ENCODE data around the gene TMC8. TPM values are rescaled to one million over a fixed set of nuclear protein-coding genes. Genes with fewer than 3 reads are reported as not detected.
A peak's percentile ranks its signal among the peaks of the same experiment; 100 is the strongest.

TMC8 gene
- total RNA-seq, 1 donor from 2014 or later: 55.8 TPM

GRCh38 chr17:78123258-78123929 is 7.2 kb upstream of the TMC8 start:
- no peak for DNase-seq (ENCODE audit: low spot score)
- Mint-ChIP-seq H3K27ac (ENCODE audit: unreplicated experiment) (peak overlapping the region; percentile 67), H3K36me3 (ENCODE audit: low read depth, unreplicated experiment) (peaks cover 15% of the 10 kb centered on the region), H3K4me3 (ENCODE audit: unreplicated experiment) (peak overlapping the region; percentile 86), H3K9me3 (ENCODE audit: unreplicated experiment) (no peaks in the 10 kb centered on the region), H3K27me3 (ENCODE audit: unreplicated experiment) (peaks cover 2% of the 10 kb centered on the region), H3K4me1 (ENCODE audit: unreplicated experiment) (peaks cover 13% of the 10 kb centered on the region)
- TF ChIP-seq CTCF (IDR thresholded peaks at IDR 0.05; ENCODE audit: unreplicated experiment): no peak

- H3K27ac Mint-ChIP-seq (ENCODE audit: unreplicated experiment): no peak overlapping the region
- H3K9me3 Mint-ChIP-seq (ENCODE audit: unreplicated experiment): no peaks in the 10 kb centered on the region
- no peak overlapping the region for H3K4me3 Mint-ChIP-seq (ENCODE audit: unreplicated experiment)
- DNase-seq (ENCODE audit: low spot score): no peak
- peaks cover 18% of the 10 kb centered on the region for H3K4me1 Mint-ChIP-seq (ENCODE audit: unreplicated experiment)
- peaks cover 15% of the 10 kb centered on the region for H3K36me3 Mint-ChIP-seq (ENCODE audit: low read depth, unreplicated experiment)
- no peak for TF ChIP-seq CTCF (IDR thresholded peaks at IDR 0.05; ENCODE audit: unreplicated experiment)
- peaks cover 2% of the 10 kb centered on the region for H3K27me3 Mint-ChIP-seq (ENCODE audit: unreplicated experiment)
Observed at GRCh38 chr17:78124081-78124835, 6.3 kb upstream of the TMC8 start.

GRCh38 chr17:78124836-78125137 is 5.8 kb upstream of the TMC8 start:
- H3K9me3 Mint-ChIP-seq (ENCODE audit: unreplicated experiment): no peaks in the 10 kb centered on the region
- H3K4me1 Mint-ChIP-seq (ENCODE audit: unreplicated experiment): peaks cover 22% of the 10 kb centered on the region
- H3K27me3 Mint-ChIP-seq (ENCODE audit: unreplicated experiment): peaks cover 1% of the 10 kb centered on the region
- peaks cover 15% of the 10 kb centered on the region for H3K36me3 Mint-ChIP-seq (ENCODE audit: low read depth, unreplicated experiment)
- TF ChIP-seq CTCF (IDR thresholded peaks at IDR 0.05; ENCODE audit: unreplicated experiment): no peak
- no peak for DNase-seq (ENCODE audit: low spot score)
- H3K4me3 Mint-ChIP-seq (ENCODE audit: unreplicated experiment): no peak overlapping the region
- H3K27ac Mint-ChIP-seq (ENCODE audit: unreplicated experiment): no peak overlapping the region

- H3K4me3 Mint-ChIP-seq (ENCODE audit: unreplicated experiment): no peak overlapping the region
- peaks cover 1% of the 10 kb centered on the region for H3K27me3 Mint-ChIP-seq (ENCODE audit: unreplicated experiment)
- peaks cover 15% of the 10 kb centered on the region for H3K36me3 Mint-ChIP-seq (ENCODE audit: low read depth, unreplicated experiment)
- H3K9me3 Mint-ChIP-seq (ENCODE audit: unreplicated experiment): no peaks in the 10 kb centered on the region
- H3K27ac Mint-ChIP-seq (ENCODE audit: unreplicated experiment): no peak overlapping the region
- no peak for TF ChIP-seq CTCF (IDR thresholded peaks at IDR 0.05; ENCODE audit: unreplicated experiment)
- DNase-seq (ENCODE audit: low spot score): no peak
- peaks cover 27% of the 10 kb centered on the region for H3K4me1 Mint-ChIP-seq (ENCODE audit: unreplicated experiment)
Observed at GRCh38 chr17:78125138-78125913, 5.2 kb upstream of the TMC8 start.
